ENCODE results near the gene MED6.

The MED6 gene, protein sequence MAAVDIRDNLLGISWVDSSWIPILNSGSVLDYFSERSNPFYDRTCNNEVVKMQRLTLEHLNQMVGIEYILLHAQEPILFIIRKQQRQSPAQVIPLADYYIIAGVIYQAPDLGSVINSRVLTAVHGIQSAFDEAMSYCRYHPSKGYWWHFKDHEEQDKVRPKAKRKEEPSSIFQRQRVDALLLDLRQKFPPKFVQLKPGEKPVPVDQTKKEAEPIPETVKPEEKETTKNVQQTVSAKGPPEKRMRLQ

DNA sequence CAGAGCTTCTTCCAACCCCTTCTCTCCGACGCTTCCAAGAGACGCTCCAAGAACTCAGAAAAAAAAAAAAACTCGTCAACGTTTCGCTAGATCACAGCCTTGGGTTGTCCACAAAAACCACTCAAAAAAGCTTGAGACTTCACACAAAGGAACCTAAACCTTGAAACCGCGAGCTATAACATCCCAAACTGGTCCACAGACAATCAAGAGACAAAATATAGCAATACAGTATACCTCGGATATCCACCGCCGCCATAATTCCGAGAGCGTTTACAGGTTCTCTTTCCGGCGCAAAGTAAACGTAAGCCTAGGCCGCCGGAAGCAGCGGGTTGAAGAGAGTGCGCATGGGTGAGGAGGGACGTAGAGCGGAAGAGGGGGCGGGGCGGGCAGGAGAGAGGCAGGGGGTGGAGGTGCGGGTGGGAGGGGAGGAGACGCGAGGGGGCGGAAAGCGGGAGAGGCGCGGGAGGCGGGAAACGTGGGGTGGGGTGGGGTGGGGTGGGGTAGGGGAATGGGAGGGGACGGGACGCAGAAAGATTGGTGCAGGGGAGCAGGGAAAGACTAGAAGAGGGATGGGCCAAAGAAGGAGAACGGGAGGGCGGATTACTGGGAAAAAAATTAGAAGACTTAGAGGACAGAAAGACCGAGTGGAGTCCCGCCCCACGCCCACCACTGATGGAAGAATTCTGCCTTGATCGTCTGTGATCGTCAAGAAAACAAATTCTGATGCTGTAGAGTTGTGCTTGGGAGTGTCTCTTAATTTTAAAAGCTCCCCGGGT is at the start of gene MED6:
Gene MED6, minus strand, starts transcription at position 274 of the 776 bp plus-strand sequence. Its CDS starts 18 bp downstream, at position 256.
- peak; percentile 95 for DNase-seq

DNA sequence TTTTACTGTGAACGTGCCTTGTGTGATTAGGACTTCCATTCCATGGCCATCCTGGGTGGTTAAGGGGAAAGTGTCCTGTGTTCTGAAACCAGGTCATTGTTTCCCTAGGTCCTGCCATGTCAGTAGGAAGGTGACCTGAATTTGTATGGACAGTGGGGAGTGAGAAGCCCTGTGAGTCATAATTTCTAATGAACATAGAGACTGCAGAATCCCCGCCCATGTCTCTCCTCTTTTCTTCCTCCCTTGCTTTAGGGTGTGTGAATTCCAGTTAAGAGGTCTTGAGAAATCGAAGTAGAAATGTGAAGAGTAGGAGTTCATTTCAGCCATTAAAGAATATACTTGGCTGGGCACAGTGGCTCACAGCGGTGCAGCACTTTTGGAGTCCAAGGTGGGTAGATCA is 49.3 kb upstream of the MED6 start:
- no peak for DNase-seq

DNA sequence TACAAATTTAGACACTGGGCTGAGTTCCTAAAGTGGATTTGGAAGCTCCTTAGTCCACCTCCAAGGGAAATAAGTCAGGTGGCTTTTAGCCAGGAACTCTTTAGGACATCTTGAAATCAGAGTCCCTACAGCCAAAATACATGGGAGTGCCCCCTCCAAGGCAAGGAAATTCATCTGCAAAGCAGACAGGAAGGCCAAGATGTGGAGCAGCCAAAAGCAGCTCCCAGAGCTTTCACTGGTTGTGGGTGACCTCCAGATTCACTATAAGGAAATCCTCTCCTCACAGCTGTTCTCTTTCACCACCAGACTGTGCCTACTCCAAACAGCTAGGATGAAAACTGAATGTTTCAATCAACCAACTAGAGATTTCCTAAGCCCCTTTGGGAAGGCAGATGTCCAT is 47.9 kb upstream of the MED6 start:
- DNase-seq: no peak

DNA sequence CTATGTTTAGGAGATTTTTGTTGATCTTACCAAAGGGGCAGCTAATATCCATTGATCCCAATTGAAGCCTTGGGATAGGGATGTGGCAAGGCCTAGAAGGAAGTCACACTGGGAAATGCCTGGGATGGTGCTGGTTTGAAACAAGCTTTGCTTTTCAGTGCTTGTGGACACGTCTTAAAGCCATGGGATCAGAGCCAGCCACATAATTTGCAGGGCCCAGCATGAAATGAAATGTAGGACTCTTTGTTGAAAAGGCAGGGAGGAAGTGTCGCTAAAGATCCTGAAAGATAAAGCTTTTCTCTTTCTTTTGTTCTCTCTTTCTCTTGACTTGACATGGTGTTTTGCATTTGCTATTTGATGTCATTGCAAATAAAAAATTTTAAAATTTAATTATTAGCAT is 46.2 kb upstream of the MED6 start:
- DNase-seq: no peak

DNA sequence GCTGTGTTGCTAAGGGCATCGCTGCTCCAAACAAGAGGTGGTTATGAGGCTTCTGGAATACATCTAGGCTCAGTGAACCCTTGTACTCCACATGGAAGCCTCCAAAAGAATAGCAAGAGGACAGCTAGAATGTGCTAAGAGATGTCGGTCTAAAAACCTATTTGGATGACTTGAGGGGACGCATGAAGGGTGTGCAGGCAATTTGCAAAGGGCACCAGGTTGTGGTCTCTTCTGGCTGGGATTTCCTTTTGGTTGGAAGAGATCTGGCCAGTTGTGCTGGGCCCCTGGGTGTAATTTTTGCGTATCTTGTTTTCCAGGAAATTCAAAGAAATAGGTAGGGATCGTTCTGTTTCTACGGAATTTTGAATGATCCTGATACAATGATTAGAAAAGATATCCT is 45.4 kb upstream of the MED6 start:
- DNase-seq: no peak

DNA sequence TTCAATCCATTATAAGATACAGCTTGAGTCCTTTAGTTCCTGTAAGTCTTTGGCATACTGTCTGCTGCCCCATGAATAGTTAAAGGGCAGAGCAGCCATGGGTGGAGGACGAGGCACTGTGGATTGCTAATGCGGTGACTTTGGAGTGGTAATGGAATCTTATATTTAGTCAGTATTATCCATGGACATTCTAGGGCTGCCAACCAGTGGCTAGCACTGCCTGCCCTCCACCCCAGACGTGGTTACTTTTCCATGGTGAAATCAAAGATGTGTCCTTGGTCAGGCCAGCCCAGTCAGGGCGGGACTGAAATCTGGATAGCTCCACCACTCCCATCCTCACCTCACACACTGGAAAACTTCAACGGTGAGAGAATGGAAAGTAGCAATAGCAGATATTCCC is 43.5 kb upstream of the MED6 start:
- no peak for DNase-seq

DNA sequence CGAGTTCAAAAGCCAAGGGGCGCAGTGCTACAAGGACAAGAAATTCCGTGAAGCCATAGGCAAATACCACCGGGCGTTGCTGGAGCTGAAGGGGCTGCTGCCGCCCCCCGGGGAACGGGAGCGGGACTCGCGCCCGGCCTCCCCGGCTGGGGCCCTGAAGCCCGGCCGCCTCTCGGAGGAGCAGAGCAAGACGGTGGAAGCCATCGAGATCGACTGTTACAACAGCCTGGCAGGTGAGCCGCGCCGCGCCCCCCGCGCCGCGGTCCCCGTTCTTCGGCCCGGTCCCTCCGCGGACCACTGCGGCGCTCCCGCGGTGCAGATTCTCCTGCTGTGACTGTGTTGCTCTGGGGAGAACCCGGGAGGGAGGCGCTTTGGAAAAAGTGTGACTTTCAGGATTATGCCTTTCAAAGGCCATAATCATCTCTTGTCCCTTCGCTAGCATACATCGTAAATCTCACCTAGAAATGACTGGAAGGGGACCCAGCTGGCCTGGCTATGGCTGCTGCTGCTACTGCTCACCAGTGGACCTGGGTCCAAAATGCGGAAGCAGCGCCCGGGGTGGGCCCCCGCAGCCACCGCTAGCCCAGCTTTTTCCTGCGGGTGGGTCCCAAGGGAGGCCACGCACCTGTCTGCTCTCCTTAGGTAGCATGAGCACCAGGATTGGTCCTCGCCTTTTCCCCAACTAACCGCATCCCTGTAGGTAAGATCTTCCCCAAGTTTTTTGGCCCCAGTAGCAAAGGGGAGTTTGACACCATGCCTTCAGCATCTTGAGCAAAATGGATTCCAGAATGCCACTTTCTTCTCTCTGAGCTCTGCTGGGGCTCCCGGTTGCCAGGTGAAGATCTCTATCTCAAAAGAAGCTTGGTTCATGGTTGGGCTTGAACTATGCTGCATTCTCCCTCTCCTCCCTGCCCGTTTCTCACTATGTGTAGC is 42.1 kb upstream of the MED6 start:
- DNase-seq: no peak

DNA sequence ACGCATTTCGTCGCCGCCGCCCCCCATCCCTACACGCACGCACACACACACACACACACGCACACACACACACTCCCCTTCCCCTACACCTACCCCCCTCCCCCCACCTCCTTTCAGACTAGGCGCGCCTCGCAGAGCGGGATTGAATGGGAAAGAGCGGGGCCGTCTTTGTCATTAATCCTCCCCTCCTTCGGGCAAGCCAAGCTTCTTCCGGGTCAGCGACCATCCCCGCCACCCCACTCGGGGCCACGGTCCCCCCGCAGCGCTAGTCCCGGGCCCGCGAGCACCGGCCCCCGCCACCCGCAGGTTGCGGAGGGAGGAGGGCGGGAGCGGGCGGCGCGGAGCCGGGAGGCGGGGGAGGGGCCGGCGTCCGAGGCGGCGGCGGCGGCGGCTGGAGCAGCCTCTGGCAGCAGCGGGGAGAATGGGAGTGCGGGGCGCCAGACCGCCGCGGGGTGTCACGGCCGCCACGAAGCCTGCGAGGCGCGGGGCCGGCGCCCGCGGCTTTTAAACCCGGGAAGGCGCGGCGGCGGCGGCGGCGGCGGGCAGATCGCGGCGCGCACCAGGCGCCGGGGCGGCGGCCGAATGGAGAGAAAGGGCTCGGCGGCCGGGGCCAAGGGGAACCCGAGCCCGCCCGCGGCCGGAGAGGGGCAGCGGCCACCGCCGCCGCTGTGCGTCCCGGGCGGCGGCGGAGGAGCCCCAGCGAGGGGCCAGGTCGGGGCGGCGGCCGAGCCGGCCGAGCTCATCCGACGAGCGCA is 41.3 kb upstream of the MED6 start, which contains the start of gene TTC9:
Gene TTC9, plus strand, starts transcription at position 369 of the 755 bp plus-strand sequence. Its CDS starts 214 bp downstream, at position 583.
- DNase-seq: no peak

DNA sequence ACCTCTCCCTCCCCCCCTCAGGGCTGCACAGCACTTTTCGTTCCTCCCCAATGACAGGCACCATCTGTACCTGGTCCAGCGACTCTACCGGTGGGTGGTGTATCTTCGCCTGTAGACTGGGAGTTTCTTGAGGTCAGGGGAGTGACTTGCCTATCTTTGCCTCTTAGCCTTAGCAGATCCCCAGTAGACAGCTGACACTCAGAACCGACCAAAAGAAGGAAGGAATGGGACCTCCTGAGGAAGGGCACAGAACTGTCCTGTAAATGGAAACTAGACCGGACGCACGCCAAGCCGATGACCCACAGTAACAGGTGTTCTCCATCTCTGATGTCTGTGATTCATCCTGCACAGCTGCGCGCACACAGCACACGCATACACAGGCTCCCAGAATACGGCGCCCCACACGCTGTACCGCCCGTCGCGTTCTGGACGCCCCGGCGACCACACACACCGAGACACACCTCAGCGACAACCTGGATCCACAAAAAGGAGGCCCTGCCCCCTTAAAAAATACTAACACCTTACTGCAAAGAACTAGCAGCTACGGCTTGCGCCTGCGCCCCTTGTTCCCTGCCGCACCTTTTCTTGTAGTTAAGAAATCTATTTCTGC is 40.6 kb upstream of the MED6 start:
- no peak for DNase-seq

DNA sequence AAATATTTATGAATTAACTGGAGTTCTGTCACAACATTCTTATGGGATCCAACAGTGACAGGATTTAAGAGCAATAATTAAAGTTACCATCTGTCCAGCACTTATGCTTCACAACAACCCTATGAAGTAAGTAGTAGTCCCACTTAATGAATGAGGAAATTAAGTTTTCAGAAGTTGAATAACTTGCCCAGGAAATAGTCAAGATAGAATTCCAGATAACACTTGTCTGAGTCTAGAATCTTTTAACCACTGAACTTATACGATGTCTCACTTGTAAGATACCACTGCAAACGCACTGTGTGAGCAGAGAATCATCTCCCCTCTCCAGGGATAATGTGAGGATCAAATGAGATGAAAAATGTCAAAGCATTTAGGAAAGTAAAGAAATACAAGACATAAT is 38.0 kb upstream of the MED6 start:
- no peak for DNase-seq

DNA sequence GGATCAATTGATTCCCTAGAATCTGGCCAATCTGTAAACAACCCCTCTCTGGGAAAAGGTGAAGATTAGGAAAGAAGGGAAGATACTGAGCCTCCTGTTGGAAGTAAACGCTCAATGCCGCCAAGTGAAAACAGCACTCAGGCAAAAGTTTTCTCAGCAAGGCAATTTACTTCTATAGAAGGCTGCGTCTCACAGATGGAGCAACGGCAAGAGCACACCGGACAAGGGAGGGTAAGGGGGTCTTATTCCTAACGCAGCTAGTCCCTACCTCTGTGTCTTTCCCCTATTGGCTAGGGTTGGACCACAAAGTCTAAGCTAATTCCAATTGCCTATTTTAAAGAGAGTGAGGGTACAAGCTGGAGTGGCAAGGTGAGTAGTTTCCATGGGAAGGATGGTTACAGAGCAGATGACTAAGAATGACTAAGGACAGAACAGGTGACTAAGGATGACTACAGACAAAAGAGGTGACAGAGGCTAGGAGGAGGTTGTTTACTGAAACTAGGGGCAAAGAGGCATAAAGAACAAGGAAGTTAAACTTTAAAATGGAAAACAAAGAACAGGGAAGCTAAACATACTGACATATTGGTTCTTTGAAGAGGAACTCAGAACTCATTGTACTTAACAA is 35.6 kb upstream of the MED6 start:
- no peak for DNase-seq

DNA sequence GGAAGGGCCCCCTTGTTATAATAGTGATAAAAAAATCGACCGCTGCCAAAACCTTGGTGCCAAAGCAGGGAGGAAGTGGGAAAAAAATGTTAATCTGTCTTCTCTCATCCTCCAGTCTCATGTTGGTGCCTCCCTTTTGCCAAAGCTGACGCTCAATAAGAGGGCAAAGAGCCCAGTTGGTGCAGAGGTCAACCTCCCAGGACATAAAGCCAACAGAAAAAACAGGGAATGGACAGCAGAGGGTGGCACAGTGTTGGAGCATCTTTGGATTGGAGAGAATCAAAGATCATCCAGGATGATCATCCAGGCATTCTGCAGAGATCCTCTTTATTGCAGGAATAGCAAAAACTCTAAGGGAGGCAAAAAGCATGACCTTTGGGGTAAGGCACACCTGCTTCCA is 31.5 kb upstream of the MED6 start:
- no peak for DNase-seq

DNA sequence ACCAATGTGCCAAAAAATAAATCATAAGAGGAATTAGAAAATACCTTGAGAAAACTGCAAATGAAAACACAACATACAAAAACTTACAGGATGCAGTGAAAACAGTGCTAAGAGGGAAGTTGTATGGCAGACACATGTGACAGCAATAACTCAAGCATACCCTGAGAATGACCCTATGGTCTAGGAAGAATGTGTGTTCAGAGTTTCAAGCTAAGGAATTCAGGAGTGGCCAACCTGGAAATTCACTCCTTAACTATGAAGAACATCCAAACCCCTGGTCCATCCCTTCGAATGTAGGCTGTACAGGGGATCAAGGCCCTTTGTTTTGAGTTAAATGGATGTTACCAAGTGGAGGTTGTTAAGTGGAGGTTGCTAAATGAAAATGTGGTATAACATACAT is 24.5 kb upstream of the MED6 start:
- DNase-seq: no peak

DNA sequence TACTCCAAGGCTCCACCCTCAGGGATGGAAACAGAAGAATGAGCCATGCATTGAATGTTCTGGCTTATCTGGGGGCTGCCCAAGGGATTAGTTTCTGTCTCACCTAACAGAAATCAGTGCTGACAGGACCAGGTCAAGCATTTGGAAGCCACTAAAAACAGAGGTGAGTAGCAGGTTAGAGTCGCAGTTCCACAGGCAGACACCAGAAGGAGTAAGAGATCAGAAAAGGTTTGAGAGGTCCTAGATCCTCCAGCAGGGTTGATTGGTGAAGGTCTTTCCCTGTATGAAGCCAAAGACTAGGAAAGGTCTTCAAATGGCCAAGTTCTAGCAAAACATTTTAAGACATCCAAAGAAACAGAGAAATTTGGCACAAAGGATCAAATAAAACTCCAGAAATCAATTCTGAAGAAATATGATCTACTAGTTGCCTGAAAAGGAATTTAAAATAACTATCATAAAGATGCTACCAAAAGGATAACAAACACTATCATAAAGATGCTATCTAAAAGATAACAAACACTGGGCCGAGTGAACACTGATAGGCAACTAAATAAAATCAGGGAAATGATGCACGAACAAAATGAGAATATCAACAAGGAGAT is 21.8 kb upstream of the MED6 start:
- peak; percentile 34 for DNase-seq

DNA sequence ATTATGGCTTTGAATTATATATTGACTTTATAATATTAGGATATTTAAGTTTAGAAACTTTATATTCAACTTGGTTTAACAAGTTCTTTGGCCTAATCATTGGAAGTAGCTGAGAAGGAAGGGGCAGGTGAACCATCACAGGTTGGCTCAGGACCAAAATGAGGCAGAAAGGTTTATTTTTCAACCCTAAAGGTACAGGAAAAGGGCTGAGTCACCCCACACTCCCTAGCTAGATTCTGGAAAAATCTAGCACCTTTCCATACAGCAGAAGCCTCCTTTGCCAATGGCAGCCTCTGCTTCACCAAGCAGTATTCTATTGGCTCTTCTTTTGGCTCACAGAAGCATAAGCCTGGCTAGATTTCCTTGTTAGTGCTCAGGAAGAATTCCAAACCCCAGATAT is 19.3 kb upstream of the MED6 start:
- no peak for DNase-seq

DNA sequence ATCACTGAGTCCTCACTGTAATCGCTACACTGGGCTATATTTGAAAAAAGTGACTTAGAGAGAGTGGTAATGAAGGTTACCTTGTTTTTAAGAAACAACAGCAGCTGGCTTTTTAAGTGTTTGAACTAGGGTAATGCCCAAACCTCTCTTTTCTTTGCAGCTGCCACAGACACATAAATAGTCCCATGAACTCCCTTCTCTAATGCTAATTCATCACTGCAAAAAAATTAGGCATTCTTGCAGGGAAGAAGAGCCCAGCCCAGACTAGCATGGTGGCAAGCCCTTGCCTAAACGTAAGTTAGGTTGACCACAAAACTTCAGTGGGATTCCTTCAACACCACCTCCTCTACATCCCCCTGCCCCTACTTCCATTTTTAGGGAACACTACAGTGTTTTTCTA is 17.9 kb upstream of the MED6 start:
- DNase-seq: no peak

DNA sequence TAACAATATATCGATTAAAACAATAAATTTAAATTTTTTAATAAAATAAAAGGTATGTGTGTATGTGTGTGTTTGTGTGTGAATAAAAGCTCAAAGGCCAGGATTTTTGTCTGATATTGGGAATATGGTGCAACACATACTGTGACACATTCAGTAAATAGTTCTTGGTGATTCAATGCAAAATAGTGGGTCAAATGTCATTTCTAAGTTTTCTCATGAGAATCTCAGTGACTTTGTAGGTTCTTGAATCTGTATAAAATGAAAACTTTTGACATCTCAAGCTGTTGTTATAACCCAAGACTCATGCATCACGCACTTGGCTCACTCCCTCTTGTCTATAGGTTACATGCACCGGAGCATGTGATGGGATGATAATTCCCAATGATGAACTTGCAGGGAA is 16.2 kb upstream of the MED6 start:
- no peak for DNase-seq

DNA sequence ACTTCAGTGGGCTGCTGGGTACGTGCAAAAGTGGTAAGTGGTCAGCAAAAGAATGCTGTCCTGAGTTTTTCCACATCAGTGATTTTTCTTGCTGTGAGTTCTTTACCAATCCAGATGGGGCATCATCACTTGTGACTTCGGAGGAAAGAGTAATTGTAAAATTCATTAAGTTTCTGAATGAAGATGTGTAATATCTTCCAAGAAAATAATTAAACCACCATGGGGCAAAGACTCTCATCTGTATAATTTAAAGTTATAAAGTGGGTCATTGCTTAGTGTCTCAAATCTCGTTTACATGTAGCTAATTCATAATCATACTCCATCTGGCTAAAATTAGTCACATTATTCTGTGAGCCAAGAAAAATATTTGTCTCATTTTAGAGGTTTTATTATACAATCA is 10.8 kb upstream of the MED6 start:
- DNase-seq: no peak

DNA sequence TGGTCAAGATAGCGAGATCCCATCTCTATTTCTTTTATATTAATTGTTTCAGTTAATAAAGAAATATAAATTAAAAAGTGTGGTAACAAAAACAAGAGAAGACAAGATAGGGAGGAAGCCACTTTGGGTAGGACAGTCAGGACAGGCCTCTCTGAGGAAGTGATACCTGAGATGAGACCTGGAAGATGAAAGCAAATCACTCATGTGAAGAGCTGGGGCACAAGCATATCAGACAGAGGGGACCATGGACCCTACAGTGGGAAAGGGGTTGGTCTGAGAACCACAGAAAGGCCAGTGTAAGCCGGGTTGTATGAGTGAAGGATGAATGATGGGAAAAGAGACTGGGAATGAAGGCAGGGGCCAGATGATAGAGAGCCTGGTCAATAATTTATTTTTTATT is 1.8 kb upstream of the MED6 start:
- DNase-seq: no peak

DNA sequence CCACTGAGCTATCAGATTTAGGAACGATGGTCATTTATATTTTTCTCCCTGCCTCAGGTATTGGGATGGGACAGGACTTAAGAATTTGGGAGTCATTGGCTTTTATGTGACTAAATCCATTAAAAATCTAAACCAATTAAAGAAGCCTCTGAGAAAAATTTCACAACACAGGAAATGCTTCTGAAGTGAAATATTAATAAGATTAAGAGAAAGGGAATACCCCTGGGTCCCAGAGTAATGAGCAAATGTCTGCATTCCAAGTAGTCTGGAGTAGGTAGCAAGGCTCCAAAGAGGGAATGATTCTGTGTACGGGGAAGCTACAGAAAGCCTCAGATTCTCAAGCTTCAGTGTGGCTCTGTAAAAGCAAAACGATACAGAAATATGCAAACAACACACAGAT is 707 bp upstream of the MED6 start:
- DNase-seq: no peak

DNA sequence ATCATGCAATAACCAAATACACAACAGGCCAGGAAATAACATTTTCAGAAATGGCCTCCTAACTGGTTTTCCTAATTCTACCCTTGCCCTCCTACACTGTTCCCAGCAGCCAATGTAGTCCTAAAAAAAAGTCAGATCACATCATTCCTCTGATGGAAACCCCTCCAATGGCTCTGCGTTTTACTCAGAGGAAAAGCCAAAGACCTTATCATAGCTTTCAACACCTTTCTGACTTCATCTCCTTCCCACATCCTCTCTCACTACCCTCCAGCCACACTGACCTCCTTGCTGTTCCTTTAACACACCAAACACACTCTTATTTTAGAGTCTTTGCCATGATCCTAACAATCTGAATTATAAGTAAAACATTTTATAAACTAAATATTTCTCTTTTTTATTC is 1.1 kb downstream of the MED6 start:
- DNase-seq: no peak
